ENCODE data around the gene LCN1. TPM values are rescaled to one million over a fixed set of nuclear protein-coding genes. Genes with fewer than 3 reads are reported as not detected.

Gene LCN1
- total RNA-seq, 1 donor from 2014 or later, result not detected

DNA sequence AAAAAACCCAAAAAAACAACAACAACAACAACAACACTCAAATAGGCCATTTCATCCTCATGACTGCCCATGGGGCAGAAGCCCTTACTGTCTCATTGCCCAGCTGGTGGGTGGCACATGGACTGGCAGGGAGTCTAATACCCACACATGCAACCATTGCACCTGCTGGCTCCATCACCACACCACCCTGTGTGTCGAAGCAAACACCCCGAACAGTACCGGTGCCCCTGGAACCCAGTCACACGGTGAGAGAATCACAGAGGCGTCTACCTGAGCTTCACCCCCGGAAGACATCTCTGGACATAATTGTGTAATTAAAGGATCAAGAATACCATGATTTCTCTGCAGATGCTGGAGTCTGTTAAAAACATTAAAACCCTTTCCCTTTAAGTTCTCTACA lies 46.8 kb downstream of the LCN1 start:
- TF ChIP-seq, protein P1, sequence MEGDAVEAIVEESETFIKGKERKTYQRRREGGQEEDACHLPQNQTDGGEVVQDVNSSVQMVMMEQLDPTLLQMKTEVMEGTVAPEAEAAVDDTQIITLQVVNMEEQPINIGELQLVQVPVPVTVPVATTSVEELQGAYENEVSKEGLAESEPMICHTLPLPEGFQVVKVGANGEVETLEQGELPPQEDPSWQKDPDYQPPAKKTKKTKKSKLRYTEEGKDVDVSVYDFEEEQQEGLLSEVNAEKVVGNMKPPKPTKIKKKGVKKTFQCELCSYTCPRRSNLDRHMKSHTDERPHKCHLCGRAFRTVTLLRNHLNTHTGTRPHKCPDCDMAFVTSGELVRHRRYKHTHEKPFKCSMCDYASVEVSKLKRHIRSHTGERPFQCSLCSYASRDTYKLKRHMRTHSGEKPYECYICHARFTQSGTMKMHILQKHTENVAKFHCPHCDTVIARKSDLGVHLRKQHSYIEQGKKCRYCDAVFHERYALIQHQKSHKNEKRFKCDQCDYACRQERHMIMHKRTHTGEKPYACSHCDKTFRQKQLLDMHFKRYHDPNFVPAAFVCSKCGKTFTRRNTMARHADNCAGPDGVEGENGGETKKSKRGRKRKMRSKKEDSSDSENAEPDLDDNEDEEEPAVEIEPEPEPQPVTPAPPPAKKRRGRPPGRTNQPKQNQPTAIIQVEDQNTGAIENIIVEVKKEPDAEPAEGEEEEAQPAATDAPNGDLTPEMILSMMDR (IDR thresholded peaks at IDR 0.05), result no peak
- H3K4me1 ChIP-seq, result no peaks in the 10 kb centered on the region
- H3K36me3 ChIP-seq, result no peaks in the 10 kb centered on the region
- intact Hi-C loops (cut with DNase I), result no loop called here
- H3K4me3 ChIP-seq, result no peak overlapping the region
- no peak for DNase-seq (ENCODE audit: low spot score in 2 of 2)
- H3K27ac ChIP-seq, result no peak overlapping the region
- no peaks in the 10 kb centered on the region for H3K27me3 ChIP-seq
- no peaks in the 10 kb centered on the region for H3K9me3 ChIP-seq

DNA sequence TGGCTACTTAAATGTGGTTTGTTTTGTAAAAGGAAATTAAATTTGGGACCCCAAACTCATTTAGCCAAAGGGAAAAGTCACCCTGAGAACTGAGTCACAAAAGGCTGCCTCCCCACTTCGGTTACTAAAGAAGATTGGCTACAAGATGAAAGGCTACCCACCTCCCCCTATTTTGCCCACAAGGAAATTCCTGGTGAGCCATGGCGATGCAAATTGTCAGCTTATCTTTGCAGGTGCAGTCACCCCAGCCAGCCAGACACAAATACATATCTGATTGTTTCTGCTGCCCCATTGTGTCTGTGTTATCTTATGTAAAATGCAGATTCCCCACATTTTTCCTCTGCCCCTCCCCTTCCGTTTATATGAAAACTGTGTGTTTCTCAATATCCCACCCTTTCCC lies 49.2 kb downstream of the LCN1 start:
- no peak overlapping the region for H3K27ac ChIP-seq
- no peaks in the 10 kb centered on the region for H3K27me3 ChIP-seq
- DNase-seq (ENCODE audit: low spot score in 2 of 2), result no peak
- H3K4me3 ChIP-seq, result no peak overlapping the region
- TF ChIP-seq, protein P1 (IDR thresholded peaks at IDR 0.05), result no peak
- no peaks in the 10 kb centered on the region for H3K4me1 ChIP-seq
- H3K36me3 ChIP-seq, result no peaks in the 10 kb centered on the region
- intact Hi-C loops (cut with DNase I), result no loop called here
- no peaks in the 10 kb centered on the region for H3K9me3 ChIP-seq

DNA sequence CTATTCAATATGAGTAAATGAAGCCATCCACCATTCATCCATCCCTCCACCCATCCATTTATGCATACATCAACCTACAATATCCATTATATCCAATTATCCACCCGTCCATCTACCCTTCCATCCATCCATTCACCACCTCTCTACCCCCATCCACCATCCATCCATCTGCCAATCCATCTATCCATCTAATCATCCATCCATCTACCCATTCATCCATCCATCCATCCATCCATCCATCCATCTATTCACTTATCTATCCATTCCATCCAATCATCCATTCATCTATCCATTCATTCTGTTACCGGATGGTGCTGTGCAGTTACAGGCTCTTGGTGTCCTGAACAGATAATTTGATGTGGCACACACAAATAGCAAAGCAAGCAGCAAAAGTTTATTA lies 51.0 kb downstream of the LCN1 start:
- Histone ChIP-seq H3K9me3 (no peaks in the 10 kb centered on the region), H3K36me3 (no peaks in the 10 kb centered on the region), H3K27ac (no peak overlapping the region), H3K27me3 (no peaks in the 10 kb centered on the region), H3K4me1 (no peaks in the 10 kb centered on the region), H3K4me3 (no peak overlapping the region)
- TF ChIP-seq, protein P1 (IDR thresholded peaks at IDR 0.05), result no peak
- intact Hi-C loops (cut with DNase I), result no loop called here
- no peak for DNase-seq (ENCODE audit: low spot score in 2 of 2)

DNA sequence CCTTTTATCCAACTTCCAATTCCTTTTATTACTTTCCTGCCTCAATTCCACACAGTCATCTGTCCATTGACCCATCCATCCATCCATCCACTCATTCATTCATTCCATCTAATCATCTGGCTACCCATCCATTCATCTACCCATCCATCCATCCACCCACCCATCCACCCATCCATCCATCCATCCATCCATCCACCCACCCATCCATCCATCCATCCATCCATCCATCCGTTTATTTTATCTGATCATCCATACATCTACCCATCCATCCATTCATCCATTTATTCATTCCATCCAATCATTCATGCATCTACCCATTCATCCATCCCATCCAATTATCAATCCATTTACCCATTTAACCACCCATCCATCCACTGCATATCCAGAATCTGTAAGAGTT lies 51.9 kb downstream of the LCN1 start:
- intact Hi-C loops (cut with DNase I), result no loop called here
- Histone ChIP-seq H3K27me3 (no peaks in the 10 kb centered on the region), H3K4me1 (no peaks in the 10 kb centered on the region)

DNA sequence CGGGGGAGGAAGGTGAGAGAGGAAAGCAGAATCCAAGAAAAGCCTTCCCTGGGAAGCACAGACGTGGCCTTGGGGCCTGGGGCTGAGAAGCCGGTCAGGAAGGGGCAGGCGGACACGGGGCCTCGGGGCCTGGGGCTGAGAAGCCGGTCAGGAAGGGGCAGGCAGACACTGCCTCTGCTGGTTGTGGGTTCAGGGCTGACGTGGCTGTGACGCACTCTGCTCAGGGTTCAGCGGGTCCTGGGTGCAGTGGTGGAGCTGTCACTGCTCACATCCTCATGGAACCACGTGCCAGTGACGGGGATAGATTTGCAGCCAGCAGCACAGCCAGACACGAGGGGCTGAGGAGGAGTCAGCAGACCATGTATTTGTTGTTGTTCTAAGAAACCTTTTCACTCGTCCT lies 53.1 kb downstream of the LCN1 start:
- Histone ChIP-seq H3K9me3 (no peaks in the 10 kb centered on the region), H3K27ac (no peak overlapping the region), H3K4me3 (no peak overlapping the region), H3K36me3 (no peaks in the 10 kb centered on the region), H3K4me1 (no peaks in the 10 kb centered on the region), H3K27me3 (no peaks in the 10 kb centered on the region)
- TF ChIP-seq, protein P1 (IDR thresholded peaks at IDR 0.05), result no peak
- no peak for DNase-seq (ENCODE audit: low spot score in 2 of 2)
- intact Hi-C loops (cut with DNase I), result no loop called here

More for the DNA sequence above, 51.9 kb downstream of the LCN1 start:
- Histone ChIP-seq H3K36me3 (no peaks in the 10 kb centered on the region), H3K9me3 (no peaks in the 10 kb centered on the region), H3K27ac (no peak overlapping the region), H3K4me3 (no peak overlapping the region)
- TF ChIP-seq, protein P1 (IDR thresholded peaks at IDR 0.05), result no peak
- DNase-seq (ENCODE audit: low spot score in 2 of 2), result no peak

DNA sequence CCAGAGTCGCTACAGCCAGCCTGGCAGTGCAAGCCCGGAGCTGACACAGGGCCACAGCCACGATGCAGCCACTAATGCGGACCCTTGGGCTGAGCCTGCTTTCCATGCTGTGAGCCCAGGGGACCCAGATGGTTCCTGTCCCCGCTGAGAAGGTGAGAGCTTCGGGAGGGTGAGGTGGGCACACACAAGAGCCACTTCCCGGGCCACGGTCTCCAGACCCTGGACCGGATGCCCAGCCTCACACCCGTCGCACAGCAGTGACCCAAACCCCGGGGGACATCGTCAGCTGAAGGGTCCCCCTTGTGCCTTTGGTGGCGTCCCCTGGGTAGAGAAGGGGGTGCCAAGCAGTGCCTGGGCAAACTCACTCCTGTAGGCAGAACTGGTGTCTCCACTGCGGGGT lies 53.7 kb downstream of the LCN1 start:
- H3K27ac ChIP-seq, result no peak overlapping the region
- DNase-seq (ENCODE audit: low spot score in 2 of 2), result no peak
- intact Hi-C loops (cut with DNase I), result no loop called here
- H3K27me3 ChIP-seq, result no peaks in the 10 kb centered on the region
- H3K4me1 ChIP-seq, result no peaks in the 10 kb centered on the region
- no peaks in the 10 kb centered on the region for H3K36me3 ChIP-seq
- TF ChIP-seq, protein P1 (IDR thresholded peaks at IDR 0.05), result no peak
- H3K9me3 ChIP-seq, result no peaks in the 10 kb centered on the region
- no peak overlapping the region for H3K4me3 ChIP-seq

Measured in ascending aorta (tissue), 2 donors.